Astrocyte of the spinal cord (primary cell): ENCODE results near the gene ABCC8.

Experiments
- DNase-seq: peaks from one replicate; pipeline ENCODE4 v3.0.0; 2011; ENCODE audit warnings: low read depth, low spot score
- H3K4me3 ChIP-seq: 2 replicates; pipeline ENCODE4 v1.5.1; 2011; ENCODE audit warnings: low read depth, mild to moderate bottlenecking, low read length, moderate library complexity
- CTCF ChIP-seq: IDR thresholded peaks from 2 replicates; pipeline ENCODE4 v1.5.1; 2012; ENCODE audit warnings: low read depth, mild to moderate bottlenecking, low read length, inconsistent platforms
- in situ Hi-C: cut with HindIII; loops from 2 replicates; pipeline ENCODE4 v1.10.0; 2017; ENCODE audit warnings: low sequenced_read_pairs

Gene ABCC8

GRCh38 chr11:17378655-17379054 is 98.0 kb downstream of the ABCC8 start:
- no peak for DNase-seq
- TF ChIP-seq CTCF: no peak
- H3K4me3 ChIP-seq: no peak overlapping the region
- in situ Hi-C loops: no loop called here

DNA sequence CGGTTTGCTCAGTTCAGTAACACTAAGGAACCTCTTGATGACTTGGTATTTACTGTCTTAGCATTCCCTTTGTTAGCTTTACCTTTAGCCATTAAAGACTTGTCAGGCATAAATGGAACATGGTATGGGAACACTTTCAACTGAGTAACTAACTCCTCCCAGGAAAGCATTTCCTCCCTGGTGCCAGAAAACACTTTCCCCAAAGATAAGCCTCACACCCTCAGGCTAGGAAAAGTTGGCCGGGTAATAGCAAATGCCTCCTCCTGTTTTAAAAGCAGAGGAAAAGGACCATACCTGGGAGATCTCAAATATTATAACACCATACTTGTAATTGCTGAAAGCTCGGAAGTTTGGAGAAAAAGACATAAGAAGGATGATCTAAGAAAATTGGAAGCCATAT is 100.2 kb downstream of the ABCC8 start:
- TF ChIP-seq CTCF: no peak
- no peak for DNase-seq
- in situ Hi-C loops: no loop called here
- H3K4me3 ChIP-seq: no peak overlapping the region

- in situ Hi-C loops: no loop called here
- H3K4me3 ChIP-seq: no peak overlapping the region
- no peak for TF ChIP-seq CTCF
- no peak for DNase-seq
Observed at GRCh38 chr11:17375547-17375946, 101.1 kb downstream of the ABCC8 start.

GRCh38 chr11:17371614-17372013 is 105.0 kb downstream of the ABCC8 start:
- H3K4me3 ChIP-seq: no peak overlapping the region
- TF ChIP-seq CTCF: no peak
- peak; percentile 61 for DNase-seq
- in situ Hi-C loops: no loop called here

- in situ Hi-C loops: no loop called here
- DNase-seq: no peak
- TF ChIP-seq CTCF: no peak
- no peak overlapping the region for H3K4me3 ChIP-seq
Observed at GRCh38 chr11:17369684-17370243, 106.9 kb downstream of the ABCC8 start.

GRCh38 chr11:17369094-17369493 is 107.6 kb downstream of the ABCC8 start:
- DNase-seq: no peak
- in situ Hi-C loops: no loop called here
- no peak for TF ChIP-seq CTCF
- H3K4me3 ChIP-seq: no peak overlapping the region

- TF ChIP-seq CTCF: no peak
- DNase-seq: no peak
- no peak overlapping the region for H3K4me3 ChIP-seq
- in situ Hi-C loops: no loop called here
Observed at GRCh38 chr11:17368551-17368950, 108.1 kb downstream of the ABCC8 start.
